Transverse colon (tissue), 4 donors: ENCODE measurements around the gene LRCOL1.

ENCODE experiments used
- EP300 ChIP-seq: sonication (generic); formaldehyde crosslinking; IDR thresholded peaks from one replicate; pipeline ENCODE4 v1.6.1; 2017; ENCODE audit warnings: antibody characterized with exemption, low read depth
- POLR2A ChIP-seq: fragments of 450-650 bp; IDR thresholded peaks from one replicate; pipeline ENCODE4 v1.6.1; 2016; ENCODE audit warnings: antibody characterized with exemption, mild to moderate bottlenecking, moderate library complexity
- POLR2AphosphoS5 ChIP-seq, 3 donors: sonication (generic); formaldehyde crosslinking; IDR thresholded peaks; one replicate each; pipeline ENCODE4 v1.6.1; 2016; ENCODE audit warnings: antibody characterized with exemption in 3 of 3
- TF ChIP-seq, protein P1 (sequence below), 5 experiments: fragments of 200-600 bp in 3 of 5; fragments of 450-650 bp in 2 of 5; sonication (generic) in 3 of 5; IDR thresholded peaks; 1 replicate in 2 of 5; 2 replicates in 3 of 5; pipeline ENCODE4 v1.5.1; 2016 to 2017; ENCODE audit warnings: antibody characterized with exemption in 5 of 5, inconsistent platforms in 3 of 5, mild to moderate bottlenecking in 2 of 5, moderate library complexity in 1 of 5

DNA sequence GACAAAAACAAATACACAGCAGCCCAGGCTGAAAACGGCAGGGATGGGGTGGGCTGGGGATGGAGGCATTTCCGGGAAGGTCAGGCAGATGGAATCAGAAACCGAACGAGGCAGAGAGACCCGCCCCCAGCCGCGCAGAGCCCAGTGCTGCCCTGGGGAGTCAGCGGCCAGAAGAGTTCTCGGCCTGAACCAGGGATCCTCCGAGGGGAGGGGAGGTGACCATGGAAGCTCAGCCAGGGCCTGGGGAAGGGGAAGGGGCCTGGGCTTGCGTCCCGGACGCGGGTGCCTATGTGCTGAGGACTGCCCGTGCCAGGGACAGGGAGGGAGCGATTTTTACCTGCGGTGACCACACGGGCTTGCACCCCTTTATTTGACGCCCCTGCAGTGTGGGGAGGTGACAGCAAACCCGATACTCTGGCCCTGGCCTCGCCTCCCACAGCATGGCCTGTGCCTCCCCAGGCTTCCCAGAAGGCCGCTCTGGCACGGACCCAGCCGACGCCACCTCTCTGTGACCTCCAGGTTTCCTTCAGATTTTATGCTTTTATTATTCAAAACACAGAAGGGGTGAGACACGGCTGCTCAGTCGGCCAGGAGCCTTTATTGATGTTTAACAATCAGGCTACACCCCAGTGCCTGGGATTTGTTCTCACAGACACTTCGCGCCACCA lies 7.7 kb downstream of the LRCOL1 start:
- TF ChIP-seq, protein P1, sequence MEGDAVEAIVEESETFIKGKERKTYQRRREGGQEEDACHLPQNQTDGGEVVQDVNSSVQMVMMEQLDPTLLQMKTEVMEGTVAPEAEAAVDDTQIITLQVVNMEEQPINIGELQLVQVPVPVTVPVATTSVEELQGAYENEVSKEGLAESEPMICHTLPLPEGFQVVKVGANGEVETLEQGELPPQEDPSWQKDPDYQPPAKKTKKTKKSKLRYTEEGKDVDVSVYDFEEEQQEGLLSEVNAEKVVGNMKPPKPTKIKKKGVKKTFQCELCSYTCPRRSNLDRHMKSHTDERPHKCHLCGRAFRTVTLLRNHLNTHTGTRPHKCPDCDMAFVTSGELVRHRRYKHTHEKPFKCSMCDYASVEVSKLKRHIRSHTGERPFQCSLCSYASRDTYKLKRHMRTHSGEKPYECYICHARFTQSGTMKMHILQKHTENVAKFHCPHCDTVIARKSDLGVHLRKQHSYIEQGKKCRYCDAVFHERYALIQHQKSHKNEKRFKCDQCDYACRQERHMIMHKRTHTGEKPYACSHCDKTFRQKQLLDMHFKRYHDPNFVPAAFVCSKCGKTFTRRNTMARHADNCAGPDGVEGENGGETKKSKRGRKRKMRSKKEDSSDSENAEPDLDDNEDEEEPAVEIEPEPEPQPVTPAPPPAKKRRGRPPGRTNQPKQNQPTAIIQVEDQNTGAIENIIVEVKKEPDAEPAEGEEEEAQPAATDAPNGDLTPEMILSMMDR (IDR thresholded peaks at IDR 0.05) = no peak
- no peak for TF ChIP-seq POLR2AphosphoS5 (IDR thresholded peaks at IDR 0.05)
- TF ChIP-seq POLR2A = no peak
- no peak for TF ChIP-seq EP300
